HUES48 (cell line): ENCODE data around the gene TACC2.
"Not testable (repeated sequence)": the region's sequence is repeated elsewhere in the genome, so short reads cannot be mapped to it uniquely, and the experiment has no call there.

Source experiments
- H3K27ac ChIP-seq: one replicate; pipeline ENCODE4 v1.7.0; 2013; ENCODE audit warnings: low read depth, low read length, inconsistent platforms
- H3K27me3 ChIP-seq: 2 replicates; pipeline ENCODE4 v1.6.1; 2013; ENCODE audit warnings: mild to moderate bottlenecking, low read length; ENCODE audit not compliant: control insufficient read depth, insufficient read depth
- H3K36me3 ChIP-seq: 2 replicates; pipeline ENCODE4 v1.6.1; 2013; ENCODE audit warnings: low read length; ENCODE audit not compliant: control insufficient read depth, insufficient read depth
- H3K4me1 ChIP-seq: 2 replicates; pipeline ENCODE4 v1.6.1; 2013; ENCODE audit warnings: mild to moderate bottlenecking, low read length; ENCODE audit not compliant: control insufficient read depth, insufficient read depth
- H3K4me3 ChIP-seq: 2 replicates; pipeline ENCODE4 v1.5.1; 2013; ENCODE audit warnings: mild to moderate bottlenecking, low read depth, low read length
- H3K9ac ChIP-seq: 2 replicates; pipeline ENCODE4 v1.6.1; 2013; ENCODE audit warnings: mild to moderate bottlenecking, low read depth, low read length, moderate library complexity
- H3K9me3 ChIP-seq: 2 replicates; pipeline ENCODE4 v1.6.1; 2013; ENCODE audit warnings: low read length; ENCODE audit not compliant: control insufficient read depth, insufficient read depth

TACC2 gene

GRCh38 chr10:122203180-122203579 lies 214.2 kb downstream of the TACC2 start:
- not testable (repeated sequence) for H3K9me3 ChIP-seq, H3K27ac ChIP-seq, H3K4me3 ChIP-seq, H3K4me1 ChIP-seq, H3K27me3 ChIP-seq, H3K9ac ChIP-seq
- peaks cover 36% of the 10 kb centered on the region for H3K36me3 ChIP-seq

- no peak overlapping the region for H3K9ac ChIP-seq
- no peaks in the 10 kb centered on the region for H3K27me3 ChIP-seq
- no peak overlapping the region for H3K27ac ChIP-seq
- no peak overlapping the region for H3K4me3 ChIP-seq
- H3K9me3 ChIP-seq = no peaks in the 10 kb centered on the region
- peaks cover 21% of the 10 kb centered on the region for H3K36me3 ChIP-seq
- H3K4me1 ChIP-seq = no peaks in the 10 kb centered on the region
Measured at GRCh38 chr10:122204691-122205489, 215.9 kb downstream of the TACC2 start.

- H3K4me3 ChIP-seq = no peak overlapping the region
- no peaks in the 10 kb centered on the region for H3K9me3 ChIP-seq
- H3K36me3 ChIP-seq = peaks cover 23% of the 10 kb centered on the region
- no peak overlapping the region for H3K9ac ChIP-seq
- no peaks in the 10 kb centered on the region for H3K4me1 ChIP-seq
- H3K27me3 ChIP-seq = no peaks in the 10 kb centered on the region
- no peak overlapping the region for H3K27ac ChIP-seq
Measured at GRCh38 chr10:122206471-122207065, 217.6 kb downstream of the TACC2 start.

- Histone ChIP-seq H3K36me3 (peaks cover 27% of the 10 kb centered on the region), H3K9me3 (no peaks in the 10 kb centered on the region), H3K4me3 (no peak overlapping the region), H3K27ac (no peak overlapping the region), H3K9ac (no peak overlapping the region), H3K27me3 (no peaks in the 10 kb centered on the region), H3K4me1 (no peaks in the 10 kb centered on the region)
Measured at GRCh38 chr10:122207163-122207562, 218.2 kb downstream of the TACC2 start.

GRCh38 chr10:122207596-122207995 lies 218.6 kb downstream of the TACC2 start:
- H3K36me3 ChIP-seq = peaks cover 31% of the 10 kb centered on the region
- no peaks in the 10 kb centered on the region for H3K27me3 ChIP-seq
- no peak overlapping the region for H3K4me3 ChIP-seq
- no peaks in the 10 kb centered on the region for H3K9me3 ChIP-seq
- H3K27ac ChIP-seq = no peak overlapping the region
- no peaks in the 10 kb centered on the region for H3K4me1 ChIP-seq
- H3K9ac ChIP-seq = no peak overlapping the region

GRCh38 chr10:122208571-122209430 lies 219.8 kb downstream of the TACC2 start:
- Histone ChIP-seq H3K9me3 (no peaks in the 10 kb centered on the region), H3K27me3 (no peaks in the 10 kb centered on the region), H3K9ac (no peak overlapping the region), H3K4me3 (no peak overlapping the region), H3K36me3 (peaks cover 33% of the 10 kb centered on the region), H3K27ac (no peak overlapping the region), H3K4me1 (no peaks in the 10 kb centered on the region)

- Histone ChIP-seq H3K27ac (no peak overlapping the region), H3K4me1 (no peaks in the 10 kb centered on the region), H3K9me3 (no peaks in the 10 kb centered on the region), H3K4me3 (no peak overlapping the region), H3K27me3 (no peaks in the 10 kb centered on the region), H3K36me3 (peaks cover 39% of the 10 kb centered on the region), H3K9ac (no peak overlapping the region)
Measured at GRCh38 chr10:122210481-122211265, 221.7 kb downstream of the TACC2 start.

GRCh38 chr10:122213364-122213763 lies 224.4 kb downstream of the TACC2 start:
- H3K9me3 ChIP-seq = no peaks in the 10 kb centered on the region
- H3K4me1 ChIP-seq = no peaks in the 10 kb centered on the region
- H3K36me3 ChIP-seq = peaks cover 63% of the 10 kb centered on the region
- H3K9ac ChIP-seq = no peak overlapping the region
- no peak overlapping the region for H3K4me3 ChIP-seq
- no peak overlapping the region for H3K27ac ChIP-seq
- no peaks in the 10 kb centered on the region for H3K27me3 ChIP-seq

GRCh38 chr10:122213766-122214165 lies 224.8 kb downstream of the TACC2 start:
- Histone ChIP-seq H3K27me3 (no peaks in the 10 kb centered on the region), H3K36me3 (peaks cover 67% of the 10 kb centered on the region), H3K27ac (no peak overlapping the region), H3K9me3 (no peaks in the 10 kb centered on the region), H3K4me3 (no peak overlapping the region), H3K9ac (no peak overlapping the region), H3K4me1 (no peaks in the 10 kb centered on the region)

GRCh38 chr10:122216047-122216446 lies 227.1 kb downstream of the TACC2 start:
- H3K27ac ChIP-seq = no peak overlapping the region

More at GRCh38 chr10:122216047-122216446, 227.1 kb downstream of the TACC2 start:
- no peak overlapping the region for H3K9ac ChIP-seq
- no peaks in the 10 kb centered on the region for H3K27me3 ChIP-seq
- no peaks in the 10 kb centered on the region for H3K9me3 ChIP-seq
- H3K4me1 ChIP-seq = no peaks in the 10 kb centered on the region
- H3K36me3 ChIP-seq = peaks cover 76% of the 10 kb centered on the region
- H3K4me3 ChIP-seq = no peak overlapping the region
